NB4 (cell line): ENCODE measurements around the gene NKIRAS2.
A peak's percentile ranks its signal among the peaks of the same experiment; 100 is the strongest.

Source experiments
- DNase-seq: peaks from one replicate; pipeline ENCODE4 v3.0.0; 2010; ENCODE audit warnings: low read depth
- H3K4me3 ChIP-seq: one replicate; pipeline ENCODE4 v1.5.1; 2011; ENCODE audit warnings: mild to moderate bottlenecking, low read depth, low read length, moderate library complexity
- MYC ChIP-seq: IDR thresholded peaks from 2 replicates; pipeline ENCODE4 v1.6.1; 2011; ENCODE audit warnings: low read depth, low read length
- POLR2A ChIP-seq: IDR thresholded peaks from 2 replicates; pipeline ENCODE4 v1.6.1; 2011; ENCODE audit warnings: mild to moderate bottlenecking; ENCODE audit not compliant: insufficient read length; ENCODE audit errors: extremely low read depth
- TF ChIP-seq, protein P1 (sequence below): IDR thresholded peaks from 2 replicates; pipeline ENCODE4 v1.6.1; 2011; ENCODE audit warnings: low read depth, low read length
- TF ChIP-seq, protein P2 (sequence below): IDR thresholded peaks from one replicate; pipeline ENCODE4 v1.5.1; 2012; ENCODE audit warnings: low read depth, low read length

The NKIRAS2 gene

DNA sequence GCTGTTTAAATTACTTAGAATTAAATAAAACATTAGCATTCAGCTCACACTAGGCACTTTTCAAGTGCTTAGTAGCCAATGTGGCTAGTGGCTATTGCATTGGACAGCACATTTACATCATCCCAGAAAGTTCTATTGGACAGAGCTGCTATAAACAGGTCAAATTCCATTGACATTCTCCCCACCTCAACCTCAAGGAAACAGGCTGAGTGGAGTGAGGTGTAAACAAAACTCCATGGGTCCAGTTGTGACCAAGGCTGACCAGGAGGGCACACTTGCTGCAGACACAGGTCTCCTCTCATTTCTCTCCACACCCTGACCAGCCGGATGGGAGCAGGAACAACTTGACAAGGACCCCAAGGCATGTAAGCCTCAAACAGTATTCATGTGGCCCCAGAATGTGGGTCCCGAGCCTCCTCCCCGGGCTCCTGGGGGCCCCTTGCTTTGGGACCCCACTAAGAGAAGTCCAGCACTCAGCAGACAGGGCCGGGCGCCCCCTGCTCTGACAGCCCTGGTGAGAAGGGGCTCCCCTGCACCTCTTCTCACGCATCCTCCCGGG is 30.0 kb downstream of the NKIRAS2 start:
- TF ChIP-seq, protein P1, sequence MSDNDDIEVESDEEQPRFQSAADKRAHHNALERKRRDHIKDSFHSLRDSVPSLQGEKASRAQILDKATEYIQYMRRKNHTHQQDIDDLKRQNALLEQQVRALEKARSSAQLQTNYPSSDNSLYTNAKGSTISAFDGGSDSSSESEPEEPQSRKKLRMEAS: no peak
- TF ChIP-seq MYC (no peak), POLR2A (no peak)
- TF ChIP-seq, protein P2, sequence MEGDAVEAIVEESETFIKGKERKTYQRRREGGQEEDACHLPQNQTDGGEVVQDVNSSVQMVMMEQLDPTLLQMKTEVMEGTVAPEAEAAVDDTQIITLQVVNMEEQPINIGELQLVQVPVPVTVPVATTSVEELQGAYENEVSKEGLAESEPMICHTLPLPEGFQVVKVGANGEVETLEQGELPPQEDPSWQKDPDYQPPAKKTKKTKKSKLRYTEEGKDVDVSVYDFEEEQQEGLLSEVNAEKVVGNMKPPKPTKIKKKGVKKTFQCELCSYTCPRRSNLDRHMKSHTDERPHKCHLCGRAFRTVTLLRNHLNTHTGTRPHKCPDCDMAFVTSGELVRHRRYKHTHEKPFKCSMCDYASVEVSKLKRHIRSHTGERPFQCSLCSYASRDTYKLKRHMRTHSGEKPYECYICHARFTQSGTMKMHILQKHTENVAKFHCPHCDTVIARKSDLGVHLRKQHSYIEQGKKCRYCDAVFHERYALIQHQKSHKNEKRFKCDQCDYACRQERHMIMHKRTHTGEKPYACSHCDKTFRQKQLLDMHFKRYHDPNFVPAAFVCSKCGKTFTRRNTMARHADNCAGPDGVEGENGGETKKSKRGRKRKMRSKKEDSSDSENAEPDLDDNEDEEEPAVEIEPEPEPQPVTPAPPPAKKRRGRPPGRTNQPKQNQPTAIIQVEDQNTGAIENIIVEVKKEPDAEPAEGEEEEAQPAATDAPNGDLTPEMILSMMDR: no peak
- DNase-seq: no peak
- H3K4me3 ChIP-seq: peak overlapping the region; percentile 34

DNA sequence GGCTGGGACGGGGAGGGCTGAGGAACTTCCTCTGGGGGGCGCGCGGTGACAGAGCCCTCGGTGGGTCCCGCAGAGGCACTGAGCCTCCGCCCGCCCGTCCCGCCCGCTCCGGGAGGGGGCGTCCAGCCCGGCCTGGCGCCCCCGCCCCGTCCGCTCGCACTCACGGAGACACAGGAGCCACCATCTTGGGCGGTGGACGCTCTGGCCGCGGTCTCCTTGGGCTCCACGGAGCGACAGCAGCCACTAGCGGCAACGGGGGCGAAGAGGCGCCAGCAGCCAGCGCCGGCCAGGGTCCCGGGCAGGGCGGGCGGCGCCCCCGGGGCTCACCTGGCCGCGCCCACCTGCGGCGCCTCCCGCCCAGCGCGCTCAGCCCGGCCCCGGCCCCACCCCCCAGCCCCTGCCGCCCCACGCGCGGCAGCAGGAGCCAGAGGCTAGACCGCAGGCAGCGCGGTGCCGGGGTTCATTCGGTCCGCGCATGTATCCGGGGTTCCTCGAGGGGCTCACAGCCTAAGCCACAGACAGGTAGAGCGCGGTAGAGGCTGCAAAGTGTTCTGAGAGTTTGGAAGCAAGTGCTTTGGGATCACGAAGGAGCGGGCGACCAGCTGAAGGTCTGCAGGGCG is 30.6 kb downstream of the NKIRAS2 start, which contains the start of gene C17orf113:
Gene C17orf113 (minus strand): TSS at position 209 of the 620 bp plus-strand sequence. CDS start 7,225 bp downstream, outside the sequence.
- TF ChIP-seq, protein P2: peak; percentile 20
- no peak for TF ChIP-seq POLR2A
- peak; percentile 53 for DNase-seq
- peak within 1 kb of the TSS; percentile 34 for H3K4me3 ChIP-seq

DNA sequence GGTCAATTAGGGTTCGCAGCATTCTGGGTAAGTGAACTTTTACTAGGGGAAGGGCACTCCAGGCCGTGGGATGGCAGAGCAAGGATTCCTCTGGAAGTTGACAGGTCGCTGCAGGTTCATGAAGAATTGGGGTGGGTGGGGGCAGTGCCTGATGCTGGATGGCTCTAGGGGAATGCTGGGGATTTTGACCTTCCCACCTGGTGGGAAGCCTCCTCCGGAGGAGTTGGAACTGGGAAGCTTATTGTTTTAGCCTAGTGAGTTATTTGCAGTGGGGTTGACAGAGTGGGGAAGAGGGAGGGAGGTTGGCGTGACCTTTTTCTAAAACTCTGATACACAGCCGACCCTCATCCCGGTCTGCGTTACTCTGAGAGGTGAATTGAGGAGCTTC is 31.1 kb downstream of the NKIRAS2 start:
- no peak for DNase-seq
- H3K4me3 ChIP-seq: no peak overlapping the region
- TF ChIP-seq, protein P1: no peak
- TF ChIP-seq MYC: no peak
- no peak for TF ChIP-seq POLR2A
- TF ChIP-seq, protein P2: no peak

DNA sequence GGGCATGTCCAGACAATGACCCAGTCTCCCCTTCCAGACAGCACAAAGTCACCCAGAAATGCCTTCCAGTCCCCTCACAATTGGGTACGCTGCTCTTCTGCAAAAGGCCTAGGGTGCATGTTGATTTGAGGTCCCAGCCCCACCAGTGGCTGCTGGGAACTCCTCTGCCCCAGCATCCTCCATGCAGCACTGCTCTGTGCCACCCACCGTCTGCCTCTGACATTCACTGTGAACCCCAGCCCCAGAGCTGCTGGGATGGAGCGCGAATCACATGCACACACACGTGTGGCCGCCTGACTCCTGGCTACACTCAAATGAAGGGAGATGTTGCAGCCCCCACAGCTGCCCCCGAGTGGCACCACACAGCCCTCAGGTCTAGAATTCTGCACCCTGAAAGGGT is 31.8 kb downstream of the NKIRAS2 start:
- TF ChIP-seq POLR2A: no peak
- TF ChIP-seq MYC: no peak
- TF ChIP-seq, protein P2: no peak
- TF ChIP-seq, protein P1: no peak
- H3K4me3 ChIP-seq: no peak overlapping the region
- no peak for DNase-seq

DNA sequence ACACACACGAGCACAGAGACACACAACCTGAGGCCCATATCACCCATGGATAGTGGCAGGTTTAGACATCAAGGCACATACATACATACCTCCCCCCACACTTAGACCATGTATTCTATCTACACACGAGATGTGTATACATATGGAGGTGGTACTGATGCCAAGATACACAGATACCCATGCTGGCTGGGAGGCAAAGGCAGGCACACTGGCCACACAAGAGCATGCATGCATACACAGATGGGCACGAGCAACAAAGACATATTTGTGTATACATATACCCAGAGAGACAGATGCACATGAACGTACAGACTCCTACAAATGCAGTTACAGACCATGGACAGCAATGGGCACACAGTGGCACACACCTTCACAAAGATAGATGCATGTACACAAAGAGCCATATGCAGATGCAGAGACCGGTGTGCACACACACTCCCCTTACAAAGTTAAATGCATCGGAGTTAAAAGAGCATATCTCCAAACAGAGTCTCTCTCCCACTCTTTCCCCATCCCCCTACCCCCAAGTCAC is 32.5 kb downstream of the NKIRAS2 start:
- TF ChIP-seq, protein P2: no peak
- TF ChIP-seq MYC (no peak), POLR2A (no peak)
- TF ChIP-seq, protein P1: no peak

More for the DNA sequence above, 32.5 kb downstream of the NKIRAS2 start:
- H3K4me3 ChIP-seq: no peak overlapping the region
- DNase-seq: no peak
